HepG2 (cell line): ENCODE measurements around the gene C16orf89. TPM values are rescaled to one million over a fixed set of nuclear protein-coding genes. Genes with fewer than 3 reads are reported as not detected.

Experiments
- ADNP ChIP-seq: sonication (generic); formaldehyde crosslinking; IDR thresholded peaks from 2 replicates; pipeline ENCODE4 v1.4.0; 2020; ENCODE audit warnings: missing genetic modification reagents
- BORCS8-MEF2B ChIP-seq: sonication (generic); formaldehyde crosslinking; IDR thresholded peaks from 2 replicates; pipeline ENCODE4 v1.8.0; 2022; ENCODE audit warnings: mild to moderate bottlenecking, missing genetic modification reagents
- CAMTA2 ChIP-seq: sonication (generic); formaldehyde crosslinking; IDR thresholded peaks from 2 replicates; pipeline ENCODE4 v1.4.0; 2020; ENCODE audit warnings: mild to moderate bottlenecking, missing genetic modification reagents, borderline replicate concordance
- CBX5 ChIP-seq: sonication (generic); formaldehyde crosslinking; IDR thresholded peaks from 2 replicates; pipeline ENCODE4 v1.4.0; 2020; ENCODE audit warnings: missing genetic modification reagents, borderline replicate concordance
- ETV5 ChIP-seq: IDR thresholded peaks from 2 replicates; pipeline ENCODE4 v1.6.1; 2018; ENCODE audit warnings: missing biosample characterization, missing genetic modification reagents, inconsistent platforms, borderline replicate concordance
- GFI1 ChIP-seq: sonication (generic); formaldehyde crosslinking; IDR thresholded peaks from 2 replicates; pipeline ENCODE4 v1.5.0; 2020; ENCODE audit warnings: missing genetic modification reagents, mild to moderate bottlenecking, borderline replicate concordance
- JUND ChIP-seq: sonication (generic); formaldehyde crosslinking; IDR thresholded peaks from 2 replicates; pipeline ENCODE4 v1.8.0; 2022; ENCODE audit warnings: mild to moderate bottlenecking, missing genetic modification reagents
- NR2F2 ChIP-seq: IDR thresholded peaks from 2 replicates; pipeline ENCODE4 v1.6.1; 2012; ENCODE audit warnings: low read depth, inconsistent platforms, borderline replicate concordance
- RAD21 ChIP-seq: fragments of 450-650 bp; formaldehyde crosslinking; IDR thresholded peaks from 2 replicates; pipeline ENCODE4 v1.5.0; 2020; ENCODE audit warnings: mild to moderate bottlenecking
- RBM22 ChIP-seq: fragments of 200-400 bp; formaldehyde crosslinking; optimal IDR thresholded peaks from 2 replicates; pipeline ENCODE3; 2017; ENCODE audit warnings: mild to moderate bottlenecking, low read length, moderate library complexity
- TARDBP ChIP-seq: sonication (generic); formaldehyde crosslinking; IDR thresholded peaks from 2 replicates; pipeline ENCODE4 v1.8.0; 2022; ENCODE audit warnings: mild to moderate bottlenecking, missing genetic modification reagents
- TEF ChIP-seq: sonication (generic); formaldehyde crosslinking; IDR thresholded peaks from 2 replicates; pipeline ENCODE4 v1.5.0; 2020; ENCODE audit warnings: missing genetic modification reagents
- UBTF ChIP-seq: sonication (generic); formaldehyde crosslinking; IDR thresholded peaks from 2 replicates; pipeline ENCODE4 v1.4.0; 2020; ENCODE audit warnings: mild to moderate bottlenecking, missing genetic modification reagents
- ZBTB10 ChIP-seq: sonication (generic); formaldehyde crosslinking; IDR thresholded peaks from 2 replicates; pipeline ENCODE4 v1.4.0; 2020; ENCODE audit warnings: missing genetic modification reagents, borderline replicate concordance
- ZFAT ChIP-seq: sonication (generic); formaldehyde crosslinking; conservative IDR thresholded peaks from 2 replicates; pipeline ENCODE4 v1.8.1; 2023; ENCODE audit warnings: missing genetic modification reagents, inconsistent platforms
- ZFX ChIP-seq: sonication (generic); formaldehyde crosslinking; IDR thresholded peaks from 2 replicates; pipeline ENCODE4 v1.4.0; 2020; ENCODE audit warnings: mild to moderate bottlenecking, low read depth, missing genetic modification reagents, moderate library complexity
- ZNF256 ChIP-seq: sonication (generic); formaldehyde crosslinking; conservative IDR thresholded peaks from 2 replicates; pipeline ENCODE4 v1.4.0; 2020; ENCODE audit warnings: missing genetic modification reagents
- ZNF441 ChIP-seq: sonication (generic); formaldehyde crosslinking; IDR thresholded peaks from 2 replicates; pipeline ENCODE4 v1.7.0; 2021; ENCODE audit warnings: missing genetic modification reagents, borderline replicate concordance
- ZSCAN9 ChIP-seq: IDR thresholded peaks from 2 replicates; pipeline ENCODE4 v1.6.1; 2016; ENCODE audit warnings: borderline replicate concordance
- polyA plus RNA-seq, 8 experiments: library from polyadenylated mRNA; depleted of rRNA in 3 of 8; stranded (reverse) in 7 of 8; unstranded in 1 of 8; fragments of >200 nt; fragmentation: Illumina TruSeq in 4 of 8; extraction: Trizol in 4 of 8; gene quantifications; 2 replicates each; pipeline versions ENCODE4 v1.2.1 to v1.2.3, GENCODE V29; 2011 to 2016; ENCODE audit warnings: low read depth in 4 of 8, missing spikeins in 1 of 8, mixed read lengths in 1 of 8; ENCODE audit not compliant: insufficient read depth in 1 of 8
- total RNA-seq, 5 experiments: library from RNA; depleted of rRNA; stranded (reverse); fragments of >200 nt; fragmentation: Illumina TruSeq; extraction: Trizol; gene quantifications; 2 replicates each; pipeline ENCODE4 v1.2.3, GENCODE V29; 2016; ENCODE audit warnings: low read depth in 1 of 5

Gene C16orf89
- total and polyA plus RNA-seq, 2 of the 13 experiments (the other 11 are each of a cell fraction or from before 2014, with no cell fraction given), result 1.9 to 3.4 TPM

DNA sequence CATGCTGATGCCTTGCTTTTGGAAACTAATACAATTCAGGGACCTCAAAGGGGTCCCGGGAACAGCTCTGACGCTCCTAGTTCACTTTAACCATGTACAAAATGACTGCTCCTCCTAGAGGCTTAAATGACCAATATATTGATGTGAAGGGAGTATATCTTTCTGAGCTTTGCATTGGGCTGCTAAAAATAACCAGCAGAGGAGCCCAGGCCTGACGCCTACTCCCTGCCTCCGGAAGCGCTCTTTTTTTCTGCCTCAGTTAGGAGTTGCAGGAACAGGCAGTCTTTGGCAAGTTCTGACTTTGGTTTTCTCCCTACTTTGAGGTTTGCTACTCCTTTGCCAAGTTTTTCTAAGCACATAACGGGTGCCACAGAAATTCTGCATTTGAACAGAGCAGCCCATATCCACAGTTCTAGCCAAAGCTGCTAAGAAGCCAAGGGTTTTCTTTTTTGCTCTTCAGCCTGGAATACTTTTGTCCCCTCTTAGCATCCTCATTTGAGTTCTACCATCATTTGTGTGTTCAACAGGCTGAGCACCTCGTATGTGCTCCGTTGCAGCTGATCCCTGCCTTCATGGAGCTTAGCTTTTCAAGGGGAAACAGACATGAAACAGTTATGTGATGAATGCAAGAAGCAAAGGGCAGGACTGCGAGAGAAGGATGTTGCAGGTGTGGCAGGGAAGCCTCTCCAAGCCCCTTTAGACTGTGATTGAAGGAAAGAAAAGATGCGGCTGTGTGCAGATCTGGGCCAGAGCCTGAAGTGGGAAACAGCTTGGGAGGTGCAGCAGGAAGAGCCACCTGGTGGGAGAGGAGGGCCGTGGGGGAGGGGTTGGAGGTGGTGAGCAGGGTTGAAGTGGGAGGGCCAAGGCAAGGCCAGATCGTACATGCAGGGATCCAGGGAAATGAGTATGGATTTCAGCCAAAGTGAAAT, 29.3 kb downstream of the C16orf89 start (continued):
- 0 out of 2 replicates have a peak, but pooled peaks have one; percentile 26 for TF ChIP-seq RAD21
- TF ChIP-seq ZFX (CRISPR knock-in tag), result peak; percentile 54
- no peak for TF ChIP-seq ADNP (CRISPR knock-in tag)
- 0 out of 2 replicates have a peak, but pooled peaks have one; percentile 28 for TF ChIP-seq UBTF
- TF ChIP-seq JUND, result peak; percentile 34; the same call in 1 of the 2 replicates
- no peak for TF ChIP-seq NR2F2
- TF ChIP-seq RBM22, result no peak
- no peak for TF ChIP-seq ZFAT (CRISPR knock-in tag)
- TF ChIP-seq TARDBP (CRISPR knock-in tag), result peak; percentile 88
- TF ChIP-seq TEF (CRISPR knock-in tag), result no peak
- peak; percentile 85; the same call in 1 of the 2 replicates for TF ChIP-seq ETV5 (CRISPR knock-in tag)
- TF ChIP-seq CBX5 (CRISPR knock-in tag), result 0 out of 2 replicates have a peak, but pooled peaks have one; percentile 45
- peak; percentile 75; the same call in 1 of the 2 replicates for TF ChIP-seq BORCS8-MEF2B (CRISPR knock-in tag)
- TF ChIP-seq ZSCAN9 (CRISPR knock-in tag), result 0 out of 2 replicates have a peak, but pooled peaks have one; percentile 29
- TF ChIP-seq CAMTA2 (CRISPR knock-in tag), result 0 out of 2 replicates have a peak, but pooled peaks have one; percentile 11
- TF ChIP-seq ZNF256 (CRISPR knock-in tag), result no peak
- no peak for TF ChIP-seq ZNF441 (CRISPR knock-in tag)
- no peak for TF ChIP-seq GFI1 (CRISPR knock-in tag)
- 0 out of 2 replicates have a peak, but pooled peaks have one; percentile 48 for TF ChIP-seq ZBTB10
